AG20443 (cell line): ENCODE measurements around the gene KRTAP10-5.

ENCODE experiments used
- DNase-seq: peaks from one replicate; pipeline ENCODE4 v3.0.0; 2012; ENCODE audit warnings: low spot score, mixed read lengths

Gene KRTAP10-5

DNA sequence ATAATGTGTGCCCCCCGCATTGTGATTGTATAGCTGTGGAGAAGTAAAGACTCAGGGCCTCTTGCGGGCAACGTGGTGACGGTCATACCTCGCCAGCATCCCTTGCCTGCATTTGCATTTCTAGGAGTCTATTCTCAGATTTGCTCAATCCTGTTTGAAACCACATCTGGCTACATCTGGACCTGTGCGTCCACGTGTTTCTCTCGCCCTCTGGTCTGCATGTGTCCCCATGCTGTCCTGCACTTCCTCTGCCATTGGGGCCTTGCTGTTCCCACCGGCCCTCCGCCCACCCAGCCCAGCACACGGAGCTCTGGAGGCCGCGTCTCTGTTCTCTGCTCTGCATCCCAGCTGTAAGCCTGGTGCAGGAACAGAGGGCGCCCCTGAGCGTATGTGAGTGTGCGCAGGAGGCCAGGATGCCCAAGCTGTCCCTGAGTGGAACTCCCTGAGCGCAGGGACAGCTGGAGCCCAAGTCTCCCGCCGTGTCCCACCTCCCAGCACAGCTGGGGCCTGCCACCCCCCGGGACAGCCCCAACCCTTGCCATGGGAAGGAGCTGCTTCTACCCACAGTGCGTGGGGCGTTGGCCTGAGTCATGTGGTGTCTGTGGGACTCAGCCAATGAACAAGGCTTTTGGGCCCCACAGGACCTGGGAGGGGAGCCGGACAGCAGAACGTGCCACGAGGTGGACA, 30.7 kb downstream of the KRTAP10-5 start:
- DNase-seq = no peak

DNA sequence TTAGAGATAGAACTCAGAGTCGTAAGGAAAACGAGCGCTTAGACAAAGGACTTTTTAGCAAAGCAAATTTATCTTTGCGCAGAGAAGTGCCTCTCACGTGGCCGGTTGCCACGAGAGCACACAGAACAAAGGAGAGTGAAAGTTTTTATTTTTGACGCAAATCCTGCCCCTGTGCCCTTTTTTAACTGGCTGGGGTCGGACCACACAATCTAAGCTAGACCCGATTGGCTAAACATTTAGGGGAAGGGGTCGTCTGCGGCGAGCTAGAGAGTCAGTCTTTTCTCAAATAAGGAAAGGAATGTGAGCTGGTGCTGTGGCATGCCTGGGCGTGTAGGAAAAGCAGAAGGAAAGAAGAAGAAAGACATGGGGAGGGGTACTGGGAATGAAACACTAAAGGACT, 31.5 kb downstream of the KRTAP10-5 start:
- no peak for DNase-seq

DNA sequence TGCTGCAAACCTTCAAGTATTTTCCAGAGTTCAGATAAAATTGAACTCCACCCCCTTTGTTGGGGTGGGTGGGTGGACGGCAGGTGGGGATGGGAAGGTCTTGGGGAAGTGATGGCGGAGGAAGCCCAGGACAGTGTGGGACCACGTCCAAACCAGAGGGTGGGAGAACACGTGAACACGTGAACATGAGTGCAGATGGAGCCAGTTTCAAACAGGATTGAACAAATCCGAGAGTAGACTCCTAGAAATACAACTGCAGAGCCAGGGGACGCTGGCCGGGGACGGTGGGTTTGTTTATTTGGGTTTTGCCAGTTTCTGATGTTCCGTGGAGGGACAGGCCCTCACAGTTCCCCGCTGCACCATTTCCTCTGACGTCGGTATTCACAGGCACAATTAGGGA, 32.0 kb downstream of the KRTAP10-5 start:
- DNase-seq = no peak

DNA sequence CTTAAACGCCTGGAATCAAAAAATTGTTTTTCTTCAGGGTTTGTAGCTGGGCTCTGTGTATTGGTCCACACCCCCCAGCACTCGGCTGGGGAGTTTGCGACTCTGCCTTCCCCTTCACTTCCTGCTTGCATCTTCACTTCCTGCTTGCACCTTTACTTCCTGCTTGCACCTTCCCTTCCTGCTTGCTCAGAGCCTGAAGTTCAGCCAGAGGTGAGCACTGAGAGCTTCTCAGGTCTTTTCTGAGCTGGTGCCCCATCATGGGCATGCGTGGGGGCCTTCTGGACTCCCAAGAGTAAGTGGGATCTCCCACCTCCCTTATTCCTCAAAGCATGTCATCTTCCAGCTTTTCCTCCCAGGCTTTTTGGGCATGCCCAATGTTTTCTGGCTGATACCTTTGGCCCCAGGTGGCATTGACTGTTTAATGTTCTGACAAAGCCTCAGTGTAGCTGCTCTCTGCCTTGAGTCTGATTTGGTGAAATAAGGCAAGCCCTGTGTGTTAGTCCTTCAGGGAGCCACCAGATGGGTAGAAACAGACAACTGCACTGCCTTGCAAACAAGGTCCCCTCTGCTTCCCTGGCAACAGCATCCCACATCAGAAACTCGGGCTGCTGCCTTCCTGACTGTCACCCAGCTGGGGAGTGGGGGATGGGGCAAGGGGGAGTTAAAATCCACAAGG, 32.6 kb downstream of the KRTAP10-5 start:
- DNase-seq = no peak

- no peak for DNase-seq
Measured at GRCh38 chr21:44544566-44544965, 35.8 kb downstream of the KRTAP10-5 start.

DNA sequence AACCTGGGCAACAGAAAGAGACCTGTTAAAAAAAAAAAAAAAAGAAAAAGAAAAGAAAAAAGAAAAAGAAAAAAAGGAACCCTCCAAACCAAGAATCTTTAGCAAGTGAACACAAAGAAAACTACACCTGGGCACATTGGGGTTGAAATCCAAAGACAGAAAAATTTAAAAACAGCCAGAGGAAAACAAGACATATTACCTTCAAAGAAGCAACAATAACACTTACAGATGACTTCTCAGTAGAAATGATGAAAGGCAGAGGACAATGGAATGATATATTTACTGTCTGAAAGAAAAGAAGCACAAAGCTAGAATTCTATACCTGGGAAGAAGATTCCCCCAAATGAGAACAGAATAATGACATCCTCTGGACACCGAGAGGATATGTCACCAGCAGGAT, 37.7 kb downstream of the KRTAP10-5 start:
- no peak for DNase-seq

DNA sequence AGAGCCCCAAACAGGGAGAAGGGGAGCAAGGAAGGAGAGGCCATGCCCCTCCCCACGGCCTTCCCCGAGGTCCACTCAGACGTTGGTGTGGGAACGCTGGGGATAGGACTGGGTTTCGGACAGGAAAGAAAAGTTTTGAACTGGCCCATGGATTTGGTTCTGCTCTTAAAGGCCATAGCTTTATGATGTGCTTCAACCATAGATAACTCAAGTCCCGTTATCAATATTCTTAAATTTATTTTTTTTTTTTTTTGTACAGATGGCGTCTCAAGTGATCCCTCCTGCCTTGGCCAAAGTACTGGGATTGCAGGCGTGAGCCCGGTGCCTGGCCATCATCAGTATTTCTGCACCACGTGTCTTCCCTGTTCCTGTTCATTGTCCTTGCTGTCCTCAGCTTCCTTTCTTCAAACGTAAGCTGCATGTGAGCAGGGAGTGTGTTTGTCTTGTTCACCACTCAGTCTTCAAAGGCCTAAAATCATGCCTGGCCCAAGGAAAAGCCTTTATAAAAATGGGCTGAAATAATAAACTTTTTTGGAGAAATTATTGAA, 39.6 kb downstream of the KRTAP10-5 start:
- no peak for DNase-seq

DNA sequence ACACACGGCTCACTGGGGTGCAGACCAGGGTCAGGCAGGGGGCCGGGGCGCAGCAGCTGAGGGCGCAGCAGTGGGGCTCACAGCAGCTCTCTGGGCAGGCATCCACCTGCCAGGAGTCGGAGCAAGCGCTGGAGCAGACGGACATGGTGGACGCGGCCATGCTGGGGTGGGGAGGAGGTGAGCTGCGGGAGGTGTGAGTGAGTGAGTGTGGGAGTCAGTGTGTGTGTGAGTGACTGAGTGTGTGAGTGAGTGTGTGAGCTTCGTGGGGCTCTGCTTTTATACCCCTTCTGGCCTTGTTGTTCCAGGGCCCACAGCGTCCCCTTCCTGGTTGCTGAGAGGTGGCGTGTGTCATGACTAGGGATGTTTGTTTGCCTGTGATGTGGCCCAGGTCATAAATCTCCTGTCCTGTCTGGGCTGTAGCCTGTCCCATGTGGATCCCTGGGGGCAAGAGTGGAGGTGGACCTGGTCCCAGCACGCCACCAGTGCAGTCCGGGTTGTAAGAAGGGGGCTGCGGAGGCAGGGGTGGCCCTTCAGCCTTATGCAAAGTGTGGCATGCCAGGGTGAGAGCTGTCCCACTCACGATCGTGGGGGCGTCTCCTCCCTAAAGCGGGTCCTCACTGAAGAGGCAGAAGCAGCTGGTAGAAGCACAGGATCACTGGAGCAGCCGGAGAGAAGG, 40.3 kb downstream of the KRTAP10-5 start, which contains the start of gene KRTAP10-1:
KRTAP10-1 (minus strand) TSS at position 205 of the 676 bp plus-strand sequence; CDS start at position 160, 45 bp downstream.
- no peak for DNase-seq

DNA sequence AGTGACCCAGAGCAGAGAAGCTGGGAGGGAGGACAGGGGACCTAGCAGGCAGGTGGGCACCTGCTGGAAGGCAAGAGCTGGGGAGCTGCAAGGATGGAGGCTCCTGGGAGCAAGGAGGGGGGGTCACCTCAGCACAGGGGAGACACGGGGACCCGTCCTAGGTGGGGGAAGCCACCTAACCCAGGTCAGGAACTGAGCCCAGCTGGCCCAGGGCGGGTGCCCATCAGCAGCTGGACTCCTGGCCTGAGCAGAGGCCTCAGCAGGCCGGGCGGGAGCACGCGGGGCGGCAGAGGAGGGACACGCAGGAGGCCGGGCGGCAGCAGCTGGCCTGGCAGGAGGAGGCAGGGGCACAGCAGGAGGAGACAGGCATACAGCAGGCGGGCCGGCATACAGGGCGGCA, 41.4 kb downstream of the KRTAP10-5 start:
- no peak for DNase-seq

DNA sequence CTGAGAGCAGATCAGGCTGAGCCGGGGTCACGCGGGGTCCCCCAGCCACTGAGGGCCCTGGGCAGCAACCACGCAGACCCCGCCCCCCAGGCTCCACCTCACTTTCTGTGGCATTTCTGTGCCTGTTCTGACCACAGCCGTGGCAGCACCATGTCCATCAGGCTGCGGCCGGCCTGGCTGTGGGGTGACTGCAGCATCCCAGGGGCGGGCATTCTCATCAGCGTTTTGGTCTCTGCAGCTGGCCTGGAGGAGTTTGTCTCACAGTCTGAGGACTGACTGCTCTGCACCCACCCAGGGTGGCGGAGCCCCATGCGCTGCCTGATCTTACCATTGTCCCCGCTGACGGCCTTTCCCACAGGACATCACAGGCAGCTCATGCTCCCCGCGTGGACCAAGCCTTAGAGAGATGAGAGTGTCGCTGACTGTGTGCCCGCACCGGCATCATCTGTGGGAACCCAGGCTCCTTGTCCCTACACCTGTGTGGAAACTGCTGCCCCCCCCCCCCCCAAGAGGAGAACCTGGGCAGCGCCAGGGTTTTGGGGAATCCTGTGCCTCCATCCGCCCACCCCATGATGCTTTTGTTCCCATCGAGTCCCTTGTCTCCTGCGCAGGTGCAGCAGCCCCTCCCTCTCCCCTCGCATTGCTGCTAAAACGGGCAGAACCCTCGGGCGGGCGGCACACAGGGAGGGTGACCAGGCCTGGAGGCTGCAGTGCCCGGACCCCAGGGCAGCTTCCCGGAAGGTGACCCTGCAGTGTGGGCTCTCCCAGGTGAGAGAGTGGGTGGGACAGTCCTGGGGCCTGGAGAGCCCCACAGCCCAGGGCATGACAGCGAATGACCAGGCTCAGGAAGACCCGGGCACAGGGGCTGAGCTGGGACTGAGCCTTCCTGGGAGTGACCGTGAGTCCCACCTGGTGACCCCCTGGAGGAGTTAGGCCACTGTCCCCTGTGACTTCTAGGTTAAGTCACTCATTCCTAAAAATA, 42.2 kb downstream of the KRTAP10-5 start:
- DNase-seq = no peak

- DNase-seq = no peak
Measured at GRCh38 chr21:44535963-44536362, 44.4 kb downstream of the KRTAP10-5 start.

DNA sequence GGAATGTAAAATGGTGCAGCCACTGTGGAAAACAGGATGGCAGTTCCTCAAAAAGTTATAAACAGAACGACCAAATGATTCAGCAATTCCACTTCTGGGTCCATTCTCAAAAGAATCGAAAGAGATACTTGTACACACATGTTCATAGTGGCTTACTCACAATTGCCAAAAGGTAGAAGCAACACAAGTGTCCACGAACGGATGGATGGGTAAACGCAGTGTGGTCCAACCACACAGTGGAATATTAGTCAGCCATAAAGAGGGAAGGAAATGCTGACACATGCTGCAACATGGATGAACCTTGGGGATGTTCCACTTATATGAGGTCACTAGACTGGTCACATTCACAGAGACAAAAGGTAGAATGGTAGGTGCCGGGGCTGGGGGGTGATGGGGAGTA, 45.7 kb downstream of the KRTAP10-5 start:
- no peak for DNase-seq

DNA sequence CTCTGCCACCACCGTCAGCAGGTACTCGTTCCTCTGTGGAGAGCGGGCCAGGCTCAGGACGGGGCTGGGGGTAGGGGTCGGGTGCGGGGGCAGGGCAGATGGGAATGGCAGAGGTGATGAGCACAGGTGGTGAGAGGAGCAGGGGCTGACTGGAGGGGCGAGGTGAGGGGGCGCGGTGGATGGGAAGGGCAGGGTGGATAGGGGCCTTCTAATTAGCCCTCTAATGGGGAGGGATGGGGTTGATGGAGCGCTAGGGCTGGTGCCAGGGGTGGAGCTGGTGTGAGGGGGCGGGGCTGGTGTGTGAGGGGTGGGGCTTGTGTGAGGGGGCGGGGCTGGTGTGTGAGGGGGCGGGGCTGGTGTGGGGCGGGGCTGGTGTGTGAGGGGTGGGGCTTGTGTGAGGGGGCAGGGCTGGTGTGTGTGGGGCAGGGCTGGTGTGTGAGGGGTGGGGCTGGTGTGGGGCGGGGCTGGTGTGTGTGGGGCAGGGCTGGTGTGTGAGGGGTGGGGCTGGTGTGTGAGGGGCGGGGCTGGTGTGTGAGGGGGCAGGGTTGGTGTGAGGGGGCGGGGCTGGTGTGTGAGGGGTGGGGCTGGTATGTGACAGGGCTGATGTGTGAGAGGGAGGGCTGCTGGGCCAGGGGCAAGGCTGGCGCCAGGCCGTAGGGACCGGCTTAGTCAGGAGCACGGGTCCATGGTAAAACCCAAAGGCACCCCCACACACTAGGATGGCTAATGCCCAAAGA, 46.3 kb downstream of the KRTAP10-5 start:
- no peak for DNase-seq

GRCh38 chr21:44533121-44533890, 47.1 kb downstream of the KRTAP10-5 start:
- DNase-seq = no peak

GRCh38 chr21:44532712-44533111, 47.7 kb downstream of the KRTAP10-5 start:
- DNase-seq = no peak

GRCh38 chr21:44531606-44532564, 48.5 kb downstream of the KRTAP10-5 start:
- no peak for DNase-seq

GRCh38 chr21:44530903-44531605, 49.4 kb downstream of the KRTAP10-5 start:
- no peak for DNase-seq

GRCh38 chr21:44530221-44530902, 50.0 kb downstream of the KRTAP10-5 start:
- DNase-seq = no peak
